KMS-11 (cell line): ENCODE results near the gene SP7.

Source experiments
- H2AFZ ChIP-seq: fragments of 200-600 bp; sonication (generic); 2 replicates; pipeline ENCODE4 v1.6.1; 2016; ENCODE audit warnings: antibody characterized with exemption, mixed run types, low read depth
- H3K27ac ChIP-seq: fragments of 200-600 bp; sonication (generic); 2 replicates; pipeline ENCODE4 v1.6.1; 2016; ENCODE audit warnings: mild to moderate bottlenecking, mixed run types
- H3K27me3 ChIP-seq: fragments of 200-600 bp; sonication (generic); 2 replicates; pipeline ENCODE4 v1.6.1; 2017; ENCODE audit warnings: mild to moderate bottlenecking, low read depth, mixed run types, moderate library complexity; ENCODE audit not compliant: insufficient read depth
- H3K36me3 ChIP-seq: fragments of 200-600 bp; sonication (generic); 2 replicates; pipeline ENCODE4 v1.6.1; 2017; ENCODE audit warnings: mild to moderate bottlenecking, mixed run types; ENCODE audit not compliant: insufficient read depth
- H3K4me1 ChIP-seq: fragments of 200-600 bp; sonication (generic); 2 replicates; pipeline ENCODE4 v1.6.1; 2016; ENCODE audit warnings: mild to moderate bottlenecking, low read depth, mixed run types; ENCODE audit not compliant: poor library complexity, severe bottlenecking
- H3K4me2 ChIP-seq: fragments of 200-600 bp; sonication (generic); 2 replicates; pipeline ENCODE4 v1.7.0; 2016; ENCODE audit warnings: mild to moderate bottlenecking, mixed run types
- H3K4me3 ChIP-seq: fragments of 200-600 bp; sonication (generic); IDR thresholded peaks from 2 replicates; pipeline ENCODE4 v1.6.1; 2017; ENCODE audit warnings: low read depth, low read length, mixed read lengths; ENCODE audit not compliant: insufficient read depth
- H3K79me2 ChIP-seq: fragments of 200-600 bp; sonication (generic); 2 replicates; pipeline ENCODE4 v1.6.1; 2016; ENCODE audit warnings: low read depth, mixed run types; ENCODE audit not compliant: insufficient read depth
- H3K9ac ChIP-seq: fragments of 200-600 bp; sonication (generic); 2 replicates; pipeline ENCODE4 v1.6.1; 2016; ENCODE audit warnings: mild to moderate bottlenecking, mixed run types
- H4K20me1 ChIP-seq: fragments of 200-600 bp; sonication (generic); 2 replicates; pipeline ENCODE4 v1.6.1; 2016; ENCODE audit warnings: mild to moderate bottlenecking, mixed run types; ENCODE audit not compliant: insufficient read depth
- CTCF ChIP-seq: fragments of 200-600 bp; sonication (generic); conservative IDR thresholded peaks from 2 replicates; pipeline ENCODE4 v1.6.1; 2017; ENCODE audit warnings: low read depth, mild to moderate bottlenecking, antibody characterized with exemption, low read length, moderate library complexity, mixed read lengths

Gene SP7

DNA sequence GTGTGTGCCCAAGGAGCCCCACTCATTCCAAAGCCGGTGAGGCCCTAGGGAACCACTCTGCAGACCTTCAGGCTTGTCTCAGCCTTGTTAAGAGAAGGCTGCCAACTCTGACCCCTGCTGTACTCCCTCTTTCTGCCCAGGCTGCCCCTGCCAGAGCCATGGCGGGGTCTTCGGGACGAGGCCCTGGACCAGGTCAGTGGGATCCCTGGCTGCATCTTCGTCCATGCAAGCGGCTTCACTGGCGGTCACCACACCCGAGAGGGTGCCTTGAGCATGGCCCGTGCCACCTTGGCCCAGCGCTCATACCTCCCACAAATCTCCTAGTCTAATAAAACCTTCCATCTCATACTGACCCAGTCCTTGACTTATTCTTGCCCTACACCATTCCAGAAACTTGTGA lies 29.3 kb downstream of the SP7 start:
- TF ChIP-seq CTCF, result no peak
- Histone ChIP-seq H2AFZ (no peak overlapping the region), H3K79me2 (peaks cover 24% of the 10 kb centered on the region; the same call in 1 of the 2 replicates), H4K20me1 (no peaks in the 10 kb centered on the region), H3K9ac (no peak overlapping the region), H3K4me2 (peak overlapping the region; percentile 81; the same call in 1 of the 2 replicates), H3K27me3 (no peaks in the 10 kb centered on the region), H3K36me3 (peaks cover 6% of the 10 kb centered on the region; the same call in 1 of the 2 replicates), H3K27ac (peak overlapping the region; percentile 63; the same call in 1 of the 2 replicates), H3K4me1 (peaks cover 51% of the 10 kb centered on the region), H3K4me3 (no peak overlapping the region)

- Histone ChIP-seq H4K20me1 (no peaks in the 10 kb centered on the region), H2AFZ (no peak overlapping the region), H3K36me3 (peaks cover 14% of the 10 kb centered on the region; the same call in 1 of the 2 replicates), H3K9ac (no peak overlapping the region), H3K4me2 (no peak overlapping the region; the same call in 1 of the 2 replicates), H3K4me1 (peaks cover 60% of the 10 kb centered on the region), H3K4me3 (no peak overlapping the region), H3K79me2 (peaks cover 46% of the 10 kb centered on the region), H3K27me3 (no peaks in the 10 kb centered on the region), H3K27ac (no peak overlapping the region)
- no peak for TF ChIP-seq CTCF
Observed at GRCh38 chr12:53302903-53303302, 33.3 kb downstream of the SP7 start.

DNA sequence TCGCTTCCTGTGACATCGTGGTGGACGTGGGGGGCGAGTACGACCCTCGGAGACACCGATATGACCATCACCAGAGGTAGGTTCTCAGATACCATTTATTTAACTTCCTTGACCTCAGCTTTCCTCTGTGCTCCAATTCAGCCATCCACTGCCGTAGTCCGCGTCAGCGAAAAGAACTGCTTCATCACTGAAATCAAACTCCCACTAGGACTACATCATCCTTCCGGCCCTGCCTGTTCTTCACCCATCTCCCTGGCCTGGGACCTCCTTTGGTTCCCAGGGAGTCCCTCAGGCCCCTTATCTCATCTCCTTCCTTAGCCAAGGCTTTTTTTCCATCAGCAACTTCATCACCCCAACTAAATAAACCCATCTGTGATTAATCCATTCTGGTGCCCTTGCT lies 36.0 kb downstream of the SP7 start:
- Histone ChIP-seq H3K27ac (peak overlapping the region; percentile 70), H3K4me3 (peak overlapping the region; percentile 83), H3K4me2 (peak overlapping the region; percentile 94), H2AFZ (peak overlapping the region; percentile 62), H3K79me2 (peaks cover 65% of the 10 kb centered on the region), H3K27me3 (no peaks in the 10 kb centered on the region), H3K36me3 (peaks cover 12% of the 10 kb centered on the region; the same call in 1 of the 2 replicates), H4K20me1 (no peaks in the 10 kb centered on the region), H3K4me1 (peaks cover 69% of the 10 kb centered on the region), H3K9ac (peak overlapping the region; percentile 77)
- no peak for TF ChIP-seq CTCF

GRCh38 chr12:53299454-53300180 lies 36.5 kb downstream of the SP7 start, which contains the start of gene MYG1:
MYG1 (plus strand) TSS chr12:53299695; CDS start chr12:53299738, 43 bp downstream.
- Histone ChIP-seq H2AFZ (peak within 1 kb of the TSS; percentile 62), H3K27me3 (no peaks in the 10 kb centered on the region)

More at GRCh38 chr12:53299454-53300180, 36.5 kb downstream of the SP7 start, which contains the start of gene MYG1:
- Histone ChIP-seq H3K4me1 (peaks cover 75% of the 10 kb centered on the region), H4K20me1 (no peaks in the 10 kb centered on the region), H3K27ac (peak within 1 kb of the TSS; percentile 70), H3K36me3 (peaks cover 12% of the 10 kb centered on the region; the same call in 1 of the 2 replicates), H3K4me3 (peak within 1 kb of the TSS; percentile 83), H3K4me2 (peak within 1 kb of the TSS; percentile 94), H3K79me2 (peaks cover 65% of the 10 kb centered on the region), H3K9ac (peak within 1 kb of the TSS; percentile 77)
- peak; percentile 35; the same call in 1 of the 2 replicates for TF ChIP-seq CTCF
